GM18861 (cell line): ENCODE measurements around the gene KDM5C.
"Not testable (repeated sequence)": the region's sequence is repeated elsewhere in the genome, so short reads cannot be mapped to it uniquely, and the experiment has no call there.

Experiments used
- ATAC-seq: cut with Tn5 transposase; IDR thresholded peaks from one replicate; pipeline ENCODE4 v1.9.1; 2021; ENCODE audit not compliant: unreplicated experiment

Gene KDM5C

DNA sequence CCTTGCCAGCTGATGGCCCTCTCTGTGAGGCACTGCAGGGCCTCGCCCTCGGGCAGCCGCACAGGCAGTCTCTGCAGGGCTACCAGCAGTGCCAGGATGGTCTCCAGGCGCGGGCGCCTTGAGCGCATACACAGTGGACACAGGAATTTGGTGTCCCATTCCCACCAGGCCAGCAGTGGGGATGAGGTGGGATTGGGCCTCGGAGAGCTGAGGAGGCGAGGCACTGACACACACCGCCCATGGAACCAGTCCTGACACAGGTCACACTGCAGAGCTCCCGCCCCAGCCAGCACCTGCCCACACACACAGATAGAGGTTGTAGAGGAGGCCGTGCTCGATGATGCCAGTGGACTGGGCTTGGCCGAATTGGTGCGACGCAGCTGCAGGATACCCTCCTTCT, 30.7 kb downstream of the KDM5C start:
- ATAC-seq = no peak

- ATAC-seq = no peak
These were observed 31.9 kb downstream of the KDM5C start for GRCh38 chrX:53193093-53193492.

GRCh38 chrX:53190363-53190960, 34.5 kb downstream of the KDM5C start:
- ATAC-seq = no peak

DNA sequence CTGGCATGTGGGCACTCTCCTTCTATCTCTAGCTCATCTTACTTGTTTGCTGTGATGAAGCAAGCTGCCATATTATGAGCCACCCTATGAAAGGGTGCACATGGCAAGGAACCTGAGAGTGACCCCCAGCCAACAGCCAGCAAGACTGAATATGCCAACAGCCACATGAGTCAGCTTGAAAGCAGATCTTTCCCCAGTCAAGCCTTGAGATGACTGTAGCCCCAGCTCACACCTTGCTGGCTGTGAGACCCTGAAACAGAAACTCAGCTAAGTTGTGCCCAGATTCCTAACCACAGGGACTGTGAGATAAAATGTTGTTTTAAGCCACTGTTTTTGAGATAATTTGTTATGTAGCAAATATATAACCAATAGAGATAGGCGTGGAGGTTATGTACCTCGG, 36.2 kb downstream of the KDM5C start:
- ATAC-seq = peak; percentile 89

DNA sequence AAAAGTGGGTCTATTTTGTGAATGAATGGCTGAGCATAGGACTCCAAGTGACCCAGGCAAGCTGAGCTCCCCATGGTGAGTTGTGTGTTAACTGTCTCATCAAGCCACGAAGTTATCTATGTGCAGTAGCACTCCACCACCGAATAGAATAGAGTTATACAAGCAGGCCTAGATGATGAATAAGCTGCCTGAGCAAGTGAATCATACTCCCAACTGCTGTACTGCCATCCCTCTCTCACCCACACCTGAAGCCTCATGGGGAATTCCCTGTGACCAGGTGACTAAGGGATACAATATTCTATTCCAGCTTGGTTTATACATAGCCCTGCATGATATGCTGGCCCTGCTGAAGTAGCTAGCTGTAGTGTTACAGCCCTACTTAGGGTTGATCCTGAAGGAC, 38.7 kb downstream of the KDM5C start:
- ATAC-seq = no peak

- no peak for ATAC-seq
These were observed 40.2 kb downstream of the KDM5C start for GRCh38 chrX:53184836-53185235.

DNA sequence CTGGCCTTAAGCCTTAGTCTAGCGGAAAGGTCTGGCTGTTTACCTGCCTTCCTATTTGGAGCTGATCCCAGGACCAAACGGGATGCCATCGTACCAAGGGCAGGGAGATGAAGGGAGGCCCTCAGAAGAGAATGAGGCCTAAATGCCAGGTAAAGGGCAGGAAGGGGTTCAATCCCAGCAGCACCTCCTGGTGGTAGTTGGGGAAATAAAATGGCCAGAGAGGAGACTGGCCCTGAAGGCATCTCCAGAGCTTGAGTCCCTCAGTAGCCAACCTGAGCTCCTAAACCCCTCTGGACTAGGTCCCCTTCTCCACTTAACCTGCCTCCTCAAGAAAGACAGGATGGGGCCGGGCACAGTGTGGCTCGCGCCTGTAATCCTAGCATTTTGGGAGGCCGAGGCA, 53.7 kb downstream of the KDM5C start:
- no peak for ATAC-seq

DNA sequence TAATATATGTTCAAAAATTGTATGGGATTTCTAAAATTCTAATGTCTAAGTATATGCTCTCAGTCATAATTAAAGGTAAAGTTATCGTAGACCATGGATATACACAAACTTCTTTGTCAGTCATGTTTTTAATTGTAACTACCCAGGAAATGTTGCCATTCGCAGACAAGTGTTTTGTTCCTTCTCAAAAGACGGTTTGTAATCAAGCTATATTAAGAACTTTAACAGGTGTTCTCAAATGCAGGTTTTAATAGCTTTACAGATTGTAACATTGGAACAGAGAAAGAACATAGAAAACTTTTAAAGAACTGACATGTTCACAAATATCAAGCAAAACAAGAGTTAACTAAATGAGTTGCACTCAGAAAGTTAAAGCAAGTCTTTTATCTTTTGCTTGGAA, 58.9 kb downstream of the KDM5C start:
- no peak for ATAC-seq

GRCh38 chrX:53164566-53164965, 60.4 kb downstream of the KDM5C start:
- not testable (repeated sequence) for ATAC-seq

DNA sequence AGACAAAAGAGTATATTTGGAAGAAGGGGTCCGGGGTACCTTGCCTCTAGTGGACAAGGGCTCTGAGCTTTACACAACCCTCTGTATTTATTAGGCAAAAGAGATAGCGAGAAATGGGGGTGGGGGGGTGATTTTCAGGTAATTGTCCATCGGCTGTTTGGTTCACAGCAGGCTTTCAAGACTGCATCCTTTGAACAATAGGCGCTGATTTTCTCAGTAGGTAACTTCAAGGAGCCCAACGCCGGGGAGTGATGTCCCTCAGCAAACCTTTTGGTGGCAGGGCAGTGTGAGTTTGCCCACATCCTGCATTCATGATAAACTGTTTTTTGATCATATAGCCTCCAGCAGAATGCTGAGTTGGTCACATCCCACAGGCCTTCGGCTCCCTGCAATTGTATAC, 61.6 kb downstream of the KDM5C start:
- no peak for ATAC-seq

- ATAC-seq = no peak
These were observed 64.6 kb downstream of the KDM5C start for GRCh38 chrX:53160297-53160983.

- no peak for ATAC-seq
These were observed 65.8 kb downstream of the KDM5C start for GRCh38 chrX:53159184-53159583.

DNA sequence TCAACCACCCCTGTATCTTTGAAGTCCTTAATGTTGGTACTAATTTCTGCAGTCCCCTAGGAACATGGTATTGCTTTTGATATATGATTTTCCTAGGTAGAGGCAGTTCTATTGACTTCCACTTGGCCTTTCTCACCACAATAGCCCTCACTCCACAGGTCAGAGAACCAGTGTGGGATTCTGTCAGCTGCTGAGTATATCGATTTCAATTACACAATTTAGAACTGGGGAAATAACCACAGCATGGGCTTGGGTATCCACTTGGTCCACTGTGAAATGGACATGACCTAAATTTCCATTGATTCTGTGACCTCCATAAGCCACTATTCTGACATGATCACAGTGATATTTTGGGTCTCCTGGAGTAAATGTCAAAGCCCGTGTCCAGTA, 68.8 kb downstream of the KDM5C start:
- no peak for ATAC-seq

- no peak for ATAC-seq
These were observed 69.3 kb downstream of the KDM5C start for GRCh38 chrX:53155512-53156206.

DNA sequence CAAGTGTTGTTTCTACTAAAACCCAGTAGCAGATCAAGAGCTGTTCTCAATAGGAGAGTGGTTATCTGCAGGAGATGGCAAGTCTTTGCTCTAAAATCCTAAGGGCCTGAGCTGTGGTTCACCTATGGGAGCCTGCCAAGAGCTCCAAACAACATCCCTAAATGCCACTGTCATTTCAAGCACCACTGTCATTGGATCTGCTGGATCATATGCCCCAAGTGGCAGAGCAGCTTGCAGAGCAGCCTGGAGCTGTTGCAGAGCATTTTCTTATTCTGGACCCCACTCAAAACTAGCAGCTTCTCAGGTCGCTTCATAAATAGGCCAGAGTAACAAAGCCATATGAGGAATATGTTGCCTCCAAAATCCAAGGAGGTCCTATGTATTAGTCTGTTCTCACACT, 71.4 kb downstream of the KDM5C start:
- ATAC-seq = no peak
